ENCODE measurements around the gene C5orf46.

C5orf46 gene

DNA sequence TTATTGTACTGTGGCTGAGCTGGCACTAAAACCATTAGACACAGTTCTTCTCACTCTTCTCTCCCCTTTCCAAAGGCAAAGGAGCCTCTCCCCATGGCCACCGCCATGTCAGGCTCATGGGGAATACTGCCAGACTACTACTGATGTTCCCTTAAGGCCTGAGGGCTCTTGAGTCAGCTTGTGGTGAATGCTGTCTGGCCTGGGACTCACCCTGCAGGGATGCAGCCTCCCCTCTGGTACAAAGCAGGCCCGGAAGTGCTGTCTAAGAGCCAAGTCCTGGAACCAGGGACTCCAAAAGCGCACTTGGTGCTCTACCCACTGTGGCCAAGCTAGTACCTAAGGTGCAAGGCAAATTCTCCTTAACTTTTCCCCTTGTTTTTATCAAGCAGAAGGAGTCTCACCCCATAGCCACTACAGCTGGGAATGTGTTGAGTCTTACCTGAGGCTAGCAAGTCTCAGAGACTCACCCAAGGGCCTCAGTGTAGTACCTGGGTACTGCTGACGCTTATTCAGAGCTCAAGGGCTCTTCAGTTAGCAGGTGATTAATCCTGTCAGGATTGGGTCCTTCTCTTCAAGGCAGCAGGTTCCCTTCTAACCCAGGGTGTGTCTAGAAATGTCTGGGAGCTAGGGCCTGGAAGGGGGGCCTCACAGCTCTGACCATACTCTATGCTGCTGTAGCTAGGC lies 33.2 kb upstream of the C5orf46 start:
- POLR2A ChIA-PET = no interaction called here
- TF ChIP-seq NFRKB (IDR thresholded peaks at IDR 0.05) (no peak), FOXA1 (IDR thresholded peaks at IDR 0.05) (no peak), SUZ12 (IDR thresholded peaks at IDR 0.05) (no peak), LEF1 (IDR thresholded peaks at IDR 0.05; ENCODE audit: borderline replicate concordance) (no peak), FOXK2 (IDR thresholded peaks at IDR 0.05) (no peak), L3MBTL2 (conservative IDR thresholded peaks at IDR 0.05) (no peak)
- CTCF ChIA-PET = no interaction called here
- no peak for DNase-seq (ENCODE audit: extremely low spot score)

GRCh38 chr5:147935032-147935431 lies 28.7 kb upstream of the C5orf46 start:
- TF ChIP-seq BHLHE40 (IDR thresholded peaks at IDR 0.05; ENCODE audit: borderline replicate concordance) = no peak
- peak; percentile 77 for TF ChIP-seq PKNOX1 (IDR thresholded peaks at IDR 0.05)
- peak; percentile 19 for DNase-seq (ENCODE audit: extremely low spot score)
- CTCF ChIA-PET = interaction anchor here (0.8 kb wide), 1 partner anchor 52 kb away, joined by 3 read pairs; no protein-coding TSS in a partner anchor
- POLR2A ChIA-PET = no interaction called here

DNA sequence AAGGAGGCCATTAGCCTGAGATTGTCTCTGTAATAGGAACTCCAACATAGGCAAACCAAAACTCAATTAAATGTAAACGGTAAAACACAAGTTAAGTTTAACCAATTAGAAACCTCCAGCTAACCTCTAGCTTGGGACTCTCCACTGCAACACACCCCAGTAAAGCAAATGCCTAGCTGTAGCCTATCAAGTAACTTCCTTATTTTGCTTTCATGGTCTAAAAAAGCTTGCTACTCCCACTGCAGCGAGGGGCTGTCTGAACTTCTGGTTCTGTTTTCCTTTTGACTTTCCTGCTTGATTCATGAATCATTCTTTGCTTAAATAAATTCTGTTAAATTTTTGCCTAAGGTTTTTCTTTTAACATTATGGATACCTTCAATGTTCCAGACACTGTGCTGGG lies 24.4 kb upstream of the C5orf46 start:
- ChIA-PET POLR2A (no interaction called here), CTCF (no interaction called here)
- no peak for DNase-seq (ENCODE audit: extremely low spot score)
- TF ChIP-seq FOXM1 (IDR thresholded peaks at IDR 0.05; ENCODE audit: borderline replicate concordance) (no peak), BHLHE40 (IDR thresholded peaks at IDR 0.05; ENCODE audit: borderline replicate concordance) (no peak), L3MBTL2 (conservative IDR thresholded peaks at IDR 0.05) (no peak), CTBP1 (IDR thresholded peaks at IDR 0.05; ENCODE audit: borderline replicate concordance) (no peak), HDGF (IDR thresholded peaks at IDR 0.05; ENCODE audit: borderline replicate concordance) (no peak), PKNOX1 (IDR thresholded peaks at IDR 0.05) (no peak), LEF1 (IDR thresholded peaks at IDR 0.05; ENCODE audit: borderline replicate concordance) (no peak), ZNF384 (IDR thresholded peaks at IDR 0.05) (no peak), NFRKB (IDR thresholded peaks at IDR 0.05) (no peak), FOXK2 (IDR thresholded peaks at IDR 0.05) (no peak), FOXA1 (IDR thresholded peaks at IDR 0.05) (no peak), SP1 (IDR thresholded peaks at IDR 0.05) (no peak), SUZ12 (IDR thresholded peaks at IDR 0.05) (no peak), ARNT (IDR thresholded peaks at IDR 0.05) (no peak), TARDBP (IDR thresholded peaks at IDR 0.05) (no peak), ELF4 (IDR thresholded peaks at IDR 0.05) (no peak)

- ChIA-PET CTCF (no interaction called here), POLR2A (no interaction called here)
- DNase-seq (ENCODE audit: extremely low spot score) = no peak
- TF ChIP-seq FOXM1 (IDR thresholded peaks at IDR 0.05; ENCODE audit: borderline replicate concordance) (no peak), ELF4 (IDR thresholded peaks at IDR 0.05) (no peak), SP1 (IDR thresholded peaks at IDR 0.05) (no peak), ARNT (IDR thresholded peaks at IDR 0.05) (no peak), CTBP1 (IDR thresholded peaks at IDR 0.05; ENCODE audit: borderline replicate concordance) (no peak), BHLHE40 (IDR thresholded peaks at IDR 0.05; ENCODE audit: borderline replicate concordance) (no peak), LEF1 (IDR thresholded peaks at IDR 0.05; ENCODE audit: borderline replicate concordance) (no peak), TARDBP (IDR thresholded peaks at IDR 0.05) (no peak), NFRKB (IDR thresholded peaks at IDR 0.05) (no peak), FOXA1 (IDR thresholded peaks at IDR 0.05) (no peak), ZNF384 (IDR thresholded peaks at IDR 0.05) (no peak), SUZ12 (IDR thresholded peaks at IDR 0.05) (no peak), HDGF (IDR thresholded peaks at IDR 0.05; ENCODE audit: borderline replicate concordance) (no peak), FOXK2 (IDR thresholded peaks at IDR 0.05) (no peak)
Measured at GRCh38 chr5:147927901-147928300, 21.6 kb upstream of the C5orf46 start.

DNA sequence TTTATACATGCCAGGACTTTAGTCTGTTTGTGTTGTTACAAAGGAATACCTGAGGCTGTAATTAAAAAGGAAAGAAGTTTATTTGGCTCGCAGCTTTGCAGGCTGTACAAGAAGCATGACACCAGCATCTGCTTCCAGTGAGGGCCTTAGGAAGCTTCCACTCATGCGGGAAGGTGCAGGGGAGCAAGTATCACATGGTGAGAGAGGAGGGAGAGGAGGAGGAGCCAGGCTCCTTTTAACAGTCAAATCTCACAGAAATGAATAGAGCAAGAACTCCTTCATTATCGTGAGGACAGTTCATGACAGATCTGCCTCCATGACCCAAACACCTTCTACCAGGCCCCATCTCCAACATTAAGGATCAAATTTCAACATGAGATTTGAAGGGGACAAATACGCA lies 18.7 kb upstream of the C5orf46 start:
- TF ChIP-seq TARDBP (IDR thresholded peaks at IDR 0.05) = no peak
- no peak for TF ChIP-seq ZNF384 (IDR thresholded peaks at IDR 0.05)
- no peak for TF ChIP-seq BHLHE40 (IDR thresholded peaks at IDR 0.05; ENCODE audit: borderline replicate concordance)
- no peak for TF ChIP-seq FOXM1 (IDR thresholded peaks at IDR 0.05; ENCODE audit: borderline replicate concordance)
- TF ChIP-seq FOXK2 (IDR thresholded peaks at IDR 0.05) = no peak
- no peak for TF ChIP-seq ELF4 (IDR thresholded peaks at IDR 0.05)
- TF ChIP-seq FOXA1 (IDR thresholded peaks at IDR 0.05) = no peak
- no peak for TF ChIP-seq LEF1 (IDR thresholded peaks at IDR 0.05; ENCODE audit: borderline replicate concordance)
- no peak for TF ChIP-seq HDGF (IDR thresholded peaks at IDR 0.05; ENCODE audit: borderline replicate concordance)
- TF ChIP-seq PKNOX1 (IDR thresholded peaks at IDR 0.05) = no peak
- no peak for TF ChIP-seq SP1 (IDR thresholded peaks at IDR 0.05)
- TF ChIP-seq CTBP1 (IDR thresholded peaks at IDR 0.05; ENCODE audit: borderline replicate concordance) = no peak
- TF ChIP-seq NFRKB (IDR thresholded peaks at IDR 0.05) = no peak
- TF ChIP-seq L3MBTL2 (conservative IDR thresholded peaks at IDR 0.05) = no peak
- no peak for TF ChIP-seq SUZ12 (IDR thresholded peaks at IDR 0.05)
- no peak for TF ChIP-seq ARNT (IDR thresholded peaks at IDR 0.05)
- CTCF ChIA-PET = no interaction called here
- POLR2A ChIA-PET = no interaction called here
- DNase-seq (ENCODE audit: extremely low spot score) = no peak

GRCh38 chr5:147921136-147921535 lies 14.8 kb upstream of the C5orf46 start:
- POLR2A ChIA-PET = no interaction called here
- DNase-seq (ENCODE audit: extremely low spot score) = no peak
- TF ChIP-seq ELF4 (IDR thresholded peaks at IDR 0.05) = no peak
- no peak for TF ChIP-seq SP1 (IDR thresholded peaks at IDR 0.05)
- no peak for TF ChIP-seq BHLHE40 (IDR thresholded peaks at IDR 0.05; ENCODE audit: borderline replicate concordance)
- TF ChIP-seq ARNT (IDR thresholded peaks at IDR 0.05) = no peak
- no peak for TF ChIP-seq LEF1 (IDR thresholded peaks at IDR 0.05; ENCODE audit: borderline replicate concordance)
- TF ChIP-seq FOXA1 (IDR thresholded peaks at IDR 0.05) = no peak
- TF ChIP-seq NFRKB (IDR thresholded peaks at IDR 0.05) = no peak
- no peak for TF ChIP-seq CTBP1 (IDR thresholded peaks at IDR 0.05; ENCODE audit: borderline replicate concordance)
- no peak for TF ChIP-seq HDGF (IDR thresholded peaks at IDR 0.05; ENCODE audit: borderline replicate concordance)
- TF ChIP-seq SUZ12 (IDR thresholded peaks at IDR 0.05) = no peak
- no peak for TF ChIP-seq FOXK2 (IDR thresholded peaks at IDR 0.05)
- CTCF ChIA-PET = no interaction called here

Data from HEK293T (cell line).